NOMO-1 treated with dmso at 0.1 percent for 144 hours (cell line): ENCODE results near the gene ARHGEF17.
"Not testable (repeated sequence)": the region's sequence is repeated elsewhere in the genome, so short reads cannot be mapped to it uniquely, and the experiment has no call there.

Experiments
- DNase-seq: peaks from one replicate; lab custom pipeline; 2025; ENCODE audit not compliant: unreplicated experiment; lab: John Stamatoyannopoulos, UW

ARHGEF17 gene

DNA sequence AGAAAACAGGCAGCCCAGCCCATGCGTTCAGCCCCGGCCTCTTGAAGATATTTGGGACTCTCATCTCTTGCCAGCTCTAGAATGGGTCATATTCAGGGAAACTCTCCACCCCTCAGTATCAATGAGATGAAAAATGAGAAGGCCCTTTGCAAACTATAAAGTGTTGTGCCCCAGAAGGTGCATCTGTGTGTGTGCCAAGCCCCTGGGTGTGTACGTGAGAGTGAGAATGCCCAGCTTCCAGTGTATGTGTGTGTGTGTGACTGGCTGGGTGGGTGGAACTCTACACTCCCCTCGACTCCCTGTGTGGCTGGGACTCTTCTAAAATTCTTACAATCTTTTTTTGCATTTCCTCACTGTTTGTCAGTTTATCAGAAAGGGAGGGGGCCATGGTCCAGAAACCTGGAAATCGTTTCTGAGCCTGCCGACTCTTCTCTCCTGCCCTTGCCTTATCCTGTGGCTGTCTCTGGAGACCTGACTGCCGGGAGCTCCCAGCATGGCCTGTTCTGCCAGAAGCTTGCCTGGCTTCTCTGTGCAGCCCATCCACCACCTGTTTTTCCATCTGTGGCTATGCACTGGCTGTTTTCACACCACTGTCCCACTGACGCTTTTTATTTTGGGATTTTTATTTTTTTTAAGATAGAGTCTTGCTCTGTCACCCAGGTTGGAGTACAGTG, 34.7 kb upstream of the ARHGEF17 start:
- DNase-seq, result no peak

DNA sequence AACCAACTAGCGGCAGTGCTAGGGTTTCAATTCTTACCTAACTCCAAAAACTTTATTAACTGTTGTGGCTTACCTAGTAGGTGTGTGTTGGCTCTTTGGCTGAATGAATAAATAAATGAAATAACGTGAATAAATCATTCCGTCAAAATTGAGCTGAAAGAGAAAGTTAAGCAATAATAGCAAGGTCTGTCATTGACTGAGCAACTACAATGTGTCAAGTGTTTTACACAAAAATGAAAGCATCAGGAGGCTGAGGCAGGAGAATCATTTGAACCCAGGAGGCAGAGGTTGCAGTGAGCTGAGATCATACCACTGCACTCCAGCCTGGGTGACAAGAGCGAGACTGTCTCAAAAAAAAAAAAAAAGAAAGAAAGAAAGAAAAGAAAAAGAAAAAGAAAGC, 33.9 kb upstream of the ARHGEF17 start:
- not testable (repeated sequence) for DNase-seq

- peak; percentile 30 for DNase-seq
These were observed 33.2 kb upstream of the ARHGEF17 start for GRCh38 chr11:73274722-73275380.

DNA sequence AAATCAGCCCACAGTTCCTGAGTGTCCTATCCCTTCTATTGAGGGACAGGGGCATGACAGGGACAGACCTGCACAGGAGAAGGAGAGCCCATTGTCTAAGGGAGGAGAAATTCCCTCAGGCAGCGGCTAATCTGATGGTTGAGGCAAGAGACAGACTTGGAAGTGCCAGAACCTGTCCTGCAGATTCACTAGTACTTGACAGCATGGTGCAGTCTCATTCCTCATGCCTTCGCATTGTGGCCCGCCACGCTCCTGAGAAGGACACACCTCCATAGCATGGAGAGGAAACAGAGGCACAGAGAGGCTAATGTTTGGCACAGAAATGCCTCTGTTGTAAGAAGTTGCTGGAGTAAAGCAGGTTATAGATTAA, 32.7 kb upstream of the ARHGEF17 start:
- DNase-seq, result no peak

DNA sequence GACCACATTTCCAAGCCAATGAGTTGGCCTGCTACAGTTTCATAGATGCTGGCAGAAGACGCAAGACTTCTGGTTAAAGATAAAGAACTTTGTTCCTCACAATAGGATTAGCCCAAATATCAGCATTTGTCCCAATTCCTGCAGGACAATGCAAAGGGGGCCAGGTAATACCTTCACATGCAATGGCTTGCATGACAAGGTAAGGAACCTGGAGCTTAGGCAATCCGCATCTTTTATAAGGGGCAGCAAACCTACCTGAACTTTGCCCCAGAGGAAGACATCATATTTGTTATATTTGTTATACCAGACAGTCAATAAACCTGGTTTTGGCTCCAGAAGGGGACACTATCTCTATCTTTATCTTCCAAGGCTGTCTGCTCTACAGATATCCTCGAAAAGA, 30.6 kb upstream of the ARHGEF17 start:
- DNase-seq, result no peak

DNA sequence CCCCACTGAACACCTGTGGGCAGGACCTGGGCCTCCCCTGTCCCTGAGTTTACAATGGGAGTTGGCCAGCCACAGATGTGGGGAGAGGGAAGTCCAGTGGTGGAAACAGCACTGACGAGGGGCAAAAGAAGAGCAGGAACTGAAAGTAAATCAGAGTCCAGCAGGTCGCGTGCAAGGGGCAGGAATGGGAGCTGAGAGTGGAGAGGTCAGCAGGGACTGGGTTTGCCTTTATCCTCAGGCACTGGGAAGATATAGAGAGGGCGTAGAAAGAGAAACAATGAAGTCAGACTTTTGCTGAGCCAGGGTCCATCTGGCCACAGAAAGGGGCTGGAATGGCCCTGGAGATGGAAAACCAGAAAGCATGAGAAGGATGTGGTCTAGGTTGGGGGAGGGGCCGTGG, 27.4 kb upstream of the ARHGEF17 start:
- DNase-seq, result no peak

DNA sequence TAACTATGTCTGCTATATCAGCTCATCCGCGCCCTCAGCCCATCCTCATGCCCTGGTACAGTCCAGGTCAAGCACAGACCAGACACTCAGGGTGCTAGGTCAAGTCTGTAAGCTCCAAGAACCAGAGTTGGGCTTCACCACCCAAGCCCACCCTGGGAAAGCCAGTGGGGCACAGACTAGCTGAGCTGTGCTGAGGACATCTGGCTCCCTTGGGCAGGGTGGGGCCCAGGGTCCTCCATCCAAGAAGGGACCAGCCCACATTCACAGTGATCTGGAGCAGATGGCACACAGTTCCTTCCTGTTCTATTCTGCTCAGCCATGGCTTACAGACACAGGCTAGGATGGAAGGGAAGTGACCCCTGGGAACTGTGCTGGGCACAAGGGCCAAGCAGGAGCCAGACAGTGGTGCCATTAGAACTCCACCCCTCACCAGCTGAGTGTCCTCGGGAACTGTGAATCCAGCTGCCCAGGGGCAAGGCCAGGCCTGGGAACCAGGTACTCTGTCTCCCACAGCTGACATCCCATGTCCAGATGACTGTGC, 26.8 kb upstream of the ARHGEF17 start:
- DNase-seq, result no peak

DNA sequence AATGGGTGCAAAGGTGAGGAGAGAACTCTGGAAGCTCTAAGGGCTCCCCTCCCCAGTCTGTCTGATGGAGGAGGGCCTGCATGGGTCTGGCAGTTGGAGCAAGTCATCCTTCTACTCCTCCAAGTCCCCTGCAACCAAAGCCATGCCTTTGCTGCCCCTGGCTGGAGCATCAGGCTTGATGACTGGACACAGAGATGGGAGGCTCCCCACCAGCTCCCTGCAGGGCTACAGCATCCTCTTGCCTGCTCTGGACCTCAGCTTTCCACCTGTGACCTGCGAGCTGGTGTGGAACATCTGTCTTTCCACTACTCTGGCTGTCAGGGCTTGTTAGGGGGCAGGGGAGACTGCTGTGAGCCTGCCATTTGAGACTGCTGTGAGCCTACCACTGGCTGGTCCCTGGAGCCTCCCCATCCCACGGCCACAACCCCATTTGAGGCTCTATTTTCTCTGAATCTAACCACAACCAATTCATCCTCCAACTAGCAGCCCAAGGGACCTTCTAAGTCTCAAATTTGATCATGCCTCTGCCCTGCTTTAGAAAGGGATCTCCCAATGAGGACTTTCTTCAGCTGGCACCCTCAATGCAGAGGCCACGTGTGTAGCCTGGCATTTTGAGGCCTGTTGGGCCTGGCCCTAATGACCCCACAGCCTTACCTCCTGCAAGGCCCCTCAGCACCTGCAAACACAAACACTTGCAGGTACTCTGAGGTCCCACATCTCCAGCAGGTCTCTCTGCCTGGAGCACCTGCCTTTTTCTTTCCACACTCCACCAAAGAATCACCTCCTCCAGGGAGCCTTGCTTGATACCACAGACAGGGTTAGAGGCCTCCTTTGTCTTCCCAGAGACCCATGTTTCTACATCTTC, 26.0 kb upstream of the ARHGEF17 start:
- no peak for DNase-seq

DNA sequence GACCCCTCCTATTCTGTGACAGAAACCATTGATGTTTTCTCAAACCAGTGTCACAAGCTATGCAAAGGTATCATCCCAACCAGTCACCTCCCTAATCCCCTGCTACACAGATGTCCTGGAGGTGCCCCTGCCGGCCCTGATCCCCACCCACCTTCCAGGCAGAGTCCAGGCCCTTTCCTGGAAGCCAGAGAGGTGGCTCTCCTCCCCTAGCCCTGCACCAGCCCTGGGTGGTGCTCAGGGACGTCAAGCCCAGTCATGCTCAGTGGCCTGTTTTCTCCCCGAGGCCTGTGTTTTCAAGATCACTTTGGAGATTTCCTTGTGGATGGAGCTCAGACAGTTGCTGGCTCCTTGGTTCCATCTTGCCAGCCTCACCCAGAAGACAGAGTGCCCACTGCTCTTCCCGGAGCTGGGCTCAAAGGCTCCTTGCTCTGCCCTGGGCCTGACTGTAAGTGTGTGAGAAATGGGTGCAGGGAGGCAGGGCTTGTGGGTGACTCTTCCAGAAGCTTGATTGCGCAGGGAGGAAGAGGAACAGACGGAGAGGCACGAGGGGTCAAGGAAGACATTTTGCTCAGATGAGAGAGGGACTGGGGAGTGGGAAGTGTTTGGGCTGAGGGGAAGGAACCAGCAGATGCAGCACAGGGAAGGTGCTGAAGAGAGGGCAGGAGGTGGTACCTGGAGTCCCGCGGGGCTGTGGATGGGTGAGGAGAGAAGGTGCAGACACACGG, 24.6 kb upstream of the ARHGEF17 start:
- no peak for DNase-seq

DNA sequence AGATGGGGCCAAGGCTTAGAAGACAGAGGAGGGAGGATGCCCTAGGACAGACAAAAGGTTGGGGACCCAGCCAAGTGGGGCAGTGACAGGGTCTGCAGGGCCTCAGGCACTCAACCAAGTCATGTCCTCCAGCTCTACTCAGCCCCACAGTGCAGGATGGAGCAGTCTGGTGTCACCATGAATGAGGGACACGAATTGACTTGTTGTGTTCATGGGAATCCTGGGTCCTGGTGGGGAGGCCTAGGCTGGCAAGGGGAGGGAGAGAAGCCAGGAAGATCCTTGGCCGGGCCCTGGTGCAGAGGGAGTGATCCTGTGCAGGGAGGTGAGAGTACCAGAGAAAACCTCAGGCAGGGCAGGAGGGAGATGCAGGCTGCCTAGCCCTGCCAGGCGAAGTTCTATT, 24.0 kb upstream of the ARHGEF17 start:
- no peak for DNase-seq

DNA sequence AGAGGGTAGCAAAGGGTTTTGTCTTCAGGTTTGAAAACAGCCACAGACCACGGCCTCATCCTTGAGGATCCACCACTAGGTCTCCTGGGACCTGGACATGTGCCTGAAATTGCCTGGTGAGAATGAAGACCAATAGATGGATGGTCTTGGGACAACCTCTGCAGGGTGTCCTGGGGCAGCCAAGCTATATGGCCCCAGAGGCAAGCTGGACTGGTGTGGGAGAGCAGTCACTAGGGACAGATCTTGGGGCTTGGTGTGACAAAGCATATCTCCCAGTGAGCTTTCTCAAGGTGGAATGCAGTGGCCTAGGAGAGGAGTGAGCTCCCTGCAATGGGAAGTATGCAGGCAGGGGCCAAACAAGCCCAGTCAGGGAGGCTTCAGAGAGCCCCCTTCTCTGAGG, 22.4 kb upstream of the ARHGEF17 start:
- DNase-seq, result no peak

DNA sequence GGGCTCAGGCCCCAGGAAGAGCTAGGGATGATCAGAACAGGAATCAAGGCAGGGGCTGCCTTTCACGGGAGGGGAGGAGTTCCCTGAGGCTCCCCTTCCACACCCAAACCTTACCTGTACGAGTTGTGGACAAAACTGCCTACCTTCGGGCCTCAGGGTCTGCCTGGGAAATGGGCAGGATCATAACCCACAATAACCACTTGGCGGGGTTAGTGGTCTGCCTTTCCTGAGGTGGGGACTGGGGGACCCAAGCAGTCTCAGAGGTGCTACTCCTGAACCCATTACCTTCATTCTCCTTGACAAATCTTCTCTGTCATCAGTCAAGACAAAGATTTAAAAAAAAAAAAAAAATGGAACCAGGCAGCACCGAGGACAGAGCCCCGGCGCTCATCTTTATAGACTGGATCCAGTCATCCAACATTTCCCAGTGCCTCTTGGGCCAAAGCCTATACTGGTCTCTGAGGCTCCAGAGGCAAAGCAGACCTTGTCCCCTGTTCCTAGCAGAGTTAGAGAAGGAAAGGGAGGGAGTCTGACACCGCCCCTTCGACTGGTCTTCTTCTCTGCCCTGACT, 21.8 kb upstream of the ARHGEF17 start:
- no peak for DNase-seq

GRCh38 chr11:73287400-73288101, 20.5 kb upstream of the ARHGEF17 start:
- no peak for DNase-seq

- peak; percentile 31 for DNase-seq
These were observed 19.7 kb upstream of the ARHGEF17 start for GRCh38 chr11:73288192-73288872.

DNA sequence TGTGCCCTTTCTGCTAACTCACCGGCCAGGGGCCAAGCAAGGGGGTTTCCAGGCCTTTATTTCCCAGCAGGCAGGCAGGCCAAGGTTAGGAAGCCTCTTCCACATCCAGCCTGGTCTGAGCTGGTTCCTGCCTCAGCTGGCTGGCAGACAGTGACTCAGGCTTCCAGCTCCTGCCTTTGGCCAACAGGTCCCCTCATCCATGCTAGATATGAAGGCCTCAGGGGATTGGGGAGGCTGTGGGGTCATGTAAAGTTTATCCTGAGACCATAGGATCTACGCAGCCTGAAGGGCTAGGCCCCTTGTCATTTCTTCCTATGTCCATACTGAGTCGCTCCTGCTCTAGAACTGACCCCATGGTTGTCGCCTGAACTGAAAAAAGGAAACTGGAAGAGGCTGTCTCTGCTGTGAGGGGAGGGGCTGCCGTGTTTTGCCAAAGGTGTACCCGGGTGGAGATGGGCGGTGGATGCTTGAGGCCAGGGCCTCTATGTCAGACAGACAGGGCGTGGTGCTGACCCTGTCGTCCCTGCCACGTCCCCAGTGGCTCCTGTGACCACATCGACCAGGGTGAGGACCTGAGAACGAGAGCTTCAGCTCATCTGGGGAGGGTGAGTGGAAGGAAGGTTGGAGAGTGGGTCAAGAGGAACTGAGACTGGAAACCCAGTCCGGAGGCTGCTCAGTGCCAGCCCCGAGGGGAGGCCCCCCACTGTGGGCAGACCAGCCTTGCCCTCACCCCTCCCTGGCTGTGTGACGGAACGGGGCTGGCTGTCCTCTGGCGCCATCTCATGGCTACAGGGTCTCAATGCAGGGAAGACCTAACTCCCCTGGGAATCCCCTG, 19.0 kb upstream of the ARHGEF17 start:
- DNase-seq, result peak; percentile 85

DNA sequence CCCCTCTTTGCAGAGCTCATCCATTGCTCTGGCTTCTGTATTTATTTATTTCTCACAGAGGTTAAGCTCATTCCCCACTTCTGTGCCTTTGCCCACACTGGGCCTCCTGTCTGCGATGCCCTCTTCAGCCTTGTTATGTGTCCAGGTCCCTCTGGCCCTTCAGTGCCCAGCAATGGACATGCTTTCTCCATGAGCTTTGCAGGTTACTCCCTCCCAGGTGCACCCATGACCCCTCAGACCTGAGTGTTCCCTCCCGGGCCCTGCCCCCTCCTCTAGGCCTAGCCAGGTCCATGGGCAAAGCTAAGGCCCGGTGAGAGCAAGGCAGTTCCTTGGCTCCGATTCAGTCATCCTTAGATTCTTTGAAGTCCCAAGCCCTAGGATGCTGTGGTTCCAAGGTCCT, 17.5 kb upstream of the ARHGEF17 start:
- no peak for DNase-seq

DNA sequence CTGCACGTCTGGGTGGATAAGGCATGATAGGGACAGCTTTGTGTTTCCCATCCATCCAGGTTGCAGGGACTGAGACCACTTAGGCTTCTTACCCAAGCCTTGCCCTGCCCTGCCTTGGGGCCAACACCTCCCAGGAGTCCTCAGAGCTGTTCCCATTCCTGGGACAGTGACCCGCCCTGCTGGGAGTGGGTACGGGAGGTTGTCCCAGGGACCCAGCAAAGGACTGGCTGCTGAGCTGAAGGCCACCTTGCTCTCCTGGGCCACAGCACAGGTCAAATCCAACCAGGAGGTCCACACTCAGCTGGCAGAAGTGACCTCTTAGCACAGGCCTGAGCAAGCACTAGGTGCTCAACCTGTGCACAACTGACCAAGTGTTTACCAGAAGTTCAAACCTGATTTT, 16.9 kb upstream of the ARHGEF17 start:
- DNase-seq, result no peak

- DNase-seq, result no peak
These were observed 16.1 kb upstream of the ARHGEF17 start for GRCh38 chr11:73291781-73292524.
